Right kidney (tissue), 1 donor: ENCODE results near the gene PRICKLE1.

Source experiments
- DNase-seq: peaks from one replicate; pipeline ENCODE4 v3.0.0-alpha.2; 2016

PRICKLE1 gene

DNA sequence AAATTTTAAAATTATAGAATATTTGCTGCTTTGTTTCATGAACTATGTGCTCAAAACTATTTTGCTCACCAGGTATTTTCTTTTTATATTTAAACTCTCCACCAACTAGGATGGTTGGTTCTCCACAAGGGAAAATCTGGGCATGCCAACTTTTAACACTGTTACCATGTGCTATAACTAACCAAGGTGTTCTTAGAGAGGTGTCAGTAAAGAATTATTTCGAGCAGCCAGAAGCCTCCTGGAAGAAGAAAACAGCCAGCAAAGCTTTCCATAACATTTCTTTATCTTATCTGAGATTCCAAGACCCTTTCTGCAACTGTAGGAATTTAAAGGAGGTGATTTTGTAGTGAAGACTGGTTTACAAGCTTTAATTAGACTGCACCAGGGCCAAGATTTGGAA lies 97.3 kb downstream of the PRICKLE1 start:
- no peak for DNase-seq

DNA sequence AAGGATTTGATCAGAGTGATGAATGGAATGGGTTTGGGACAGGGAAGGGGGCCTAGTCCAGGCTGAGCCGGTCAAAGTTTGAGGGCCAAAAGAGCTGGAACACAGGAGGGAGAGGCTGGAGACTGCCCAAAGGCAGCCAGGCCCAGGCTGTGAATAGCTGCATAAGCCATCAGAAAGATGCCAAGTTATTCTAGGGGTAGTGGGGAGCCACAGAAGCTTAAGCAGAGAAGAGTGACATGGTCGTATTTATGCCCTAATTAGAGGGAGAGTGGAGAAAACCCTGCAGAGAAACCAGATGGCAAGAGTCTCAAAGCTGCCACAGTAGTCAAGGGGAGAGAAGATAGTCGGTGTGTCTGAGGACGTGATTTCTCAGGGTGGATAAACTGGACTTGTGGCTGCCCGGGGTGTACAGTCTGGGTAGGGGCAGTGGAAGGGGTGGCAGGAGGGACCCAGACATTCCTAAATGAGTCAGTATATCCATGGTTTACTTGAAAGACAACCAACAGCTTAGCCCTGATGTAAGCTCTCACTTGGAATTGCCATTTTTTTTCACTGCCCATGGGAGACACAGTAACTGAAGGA lies 99.2 kb downstream of the PRICKLE1 start:
- DNase-seq: no peak

DNA sequence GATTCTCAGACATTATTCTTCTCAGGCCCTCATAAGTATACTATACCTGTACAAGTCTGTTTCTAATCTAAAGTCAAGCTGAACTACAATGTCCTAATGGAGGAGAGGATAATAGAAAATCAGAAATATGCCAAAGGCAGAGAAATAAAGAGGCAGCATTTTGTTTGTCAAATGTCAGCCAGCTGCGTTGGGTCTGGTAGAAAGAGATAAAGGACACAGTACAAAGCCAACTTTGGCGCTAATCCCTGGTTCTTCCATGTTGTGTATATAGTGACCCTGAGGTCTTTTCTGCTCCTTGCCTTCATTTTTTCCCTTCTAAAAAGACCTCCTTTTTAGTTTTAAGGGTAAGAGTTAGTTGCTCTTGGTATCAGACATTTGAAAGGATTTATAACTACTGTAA lies 103.1 kb downstream of the PRICKLE1 start:
- no peak for DNase-seq

DNA sequence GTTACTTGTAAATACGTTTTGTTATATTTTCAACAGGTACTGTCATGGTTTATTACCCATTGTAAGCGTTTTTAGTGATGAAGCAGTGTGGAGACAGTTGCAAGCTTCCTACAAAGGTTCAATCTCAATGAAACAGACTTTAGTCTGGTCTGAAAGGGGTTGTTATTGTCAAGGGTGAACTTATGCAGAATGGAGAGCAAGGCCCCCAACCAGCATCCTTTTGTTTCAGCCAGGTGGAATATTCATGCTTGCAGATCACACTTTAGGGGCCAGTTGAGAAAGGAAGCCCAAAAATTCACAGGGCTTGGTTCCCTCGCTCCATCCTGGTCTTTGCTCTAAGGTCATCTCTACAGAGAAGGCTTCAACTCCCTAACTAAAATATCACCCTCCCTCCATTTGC lies 103.7 kb downstream of the PRICKLE1 start:
- no peak for DNase-seq

DNA sequence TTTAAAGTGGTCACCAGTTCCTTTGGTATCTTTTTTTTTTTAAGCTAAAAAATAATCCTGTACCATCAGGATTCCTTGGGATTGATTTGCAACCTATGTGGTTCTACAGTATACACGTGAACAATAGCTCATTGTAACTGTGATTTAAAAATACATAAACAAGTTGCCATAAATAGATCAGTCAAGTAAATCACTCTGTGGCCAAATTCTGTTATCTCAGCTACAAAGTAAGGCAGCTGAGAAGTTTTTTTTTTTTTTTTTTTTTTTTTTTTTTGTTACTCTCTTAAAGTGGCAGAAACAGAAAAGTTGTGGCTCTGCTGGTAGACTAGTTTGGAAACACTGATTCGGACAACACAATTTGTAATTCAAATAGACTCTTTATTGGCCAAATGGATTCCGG lies 104.5 kb downstream of the PRICKLE1 start:
- DNase-seq: no peak

DNA sequence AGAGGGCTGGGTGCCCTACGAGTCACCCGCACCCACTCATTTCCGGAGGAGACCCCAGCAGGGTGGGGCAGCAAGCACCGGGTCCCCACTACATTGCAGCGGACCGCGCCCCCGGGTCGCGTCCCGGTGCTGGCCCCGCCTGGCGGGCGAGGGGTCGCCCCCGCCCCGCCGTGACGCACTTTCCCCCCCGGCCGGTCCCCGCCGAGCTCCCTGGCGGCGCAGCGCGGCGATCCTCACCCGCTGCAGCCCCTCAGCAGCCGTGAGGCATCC lies 106.1 kb downstream of the PRICKLE1 start:
- no peak for DNase-seq

DNA sequence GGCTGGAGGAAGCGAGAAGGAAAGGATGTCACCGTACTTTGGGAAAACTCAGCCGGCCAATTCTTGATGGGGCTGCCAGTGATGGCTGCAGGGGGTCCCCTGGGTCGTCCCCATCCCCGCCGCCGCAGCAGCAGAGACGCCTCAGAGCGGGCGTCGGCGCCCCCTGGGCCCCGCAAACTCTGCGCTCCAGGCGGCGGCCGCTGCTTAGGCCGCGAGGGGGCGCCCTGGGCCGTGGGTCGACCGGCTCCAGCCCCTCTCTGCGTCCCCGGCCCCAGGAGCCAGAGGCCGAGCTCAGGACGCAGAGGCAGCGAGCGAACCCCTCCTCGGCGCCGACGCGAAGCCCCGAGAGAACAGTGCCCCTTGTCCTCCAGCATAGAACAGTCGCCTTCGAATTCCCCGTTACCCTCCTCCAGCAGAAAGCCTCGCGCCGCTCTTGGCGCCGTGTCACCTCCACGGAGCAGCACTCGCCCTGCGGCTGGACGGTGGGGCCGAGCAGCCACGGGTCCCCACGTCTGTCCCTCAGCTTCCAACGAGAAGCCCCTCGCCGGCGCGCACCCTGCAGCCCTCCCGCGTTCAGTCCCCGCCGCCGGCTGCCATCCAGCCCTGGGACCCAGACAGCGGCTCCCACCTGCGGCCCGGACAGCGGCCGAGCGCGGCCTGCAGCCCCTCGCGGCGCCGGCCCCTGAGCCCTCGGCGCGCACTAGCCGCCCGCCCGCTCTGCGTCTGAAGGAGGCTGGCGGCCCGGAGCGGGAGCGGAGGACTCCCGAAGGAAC lies 106.6 kb downstream of the PRICKLE1 start:
- peak; percentile 98 for DNase-seq

DNA sequence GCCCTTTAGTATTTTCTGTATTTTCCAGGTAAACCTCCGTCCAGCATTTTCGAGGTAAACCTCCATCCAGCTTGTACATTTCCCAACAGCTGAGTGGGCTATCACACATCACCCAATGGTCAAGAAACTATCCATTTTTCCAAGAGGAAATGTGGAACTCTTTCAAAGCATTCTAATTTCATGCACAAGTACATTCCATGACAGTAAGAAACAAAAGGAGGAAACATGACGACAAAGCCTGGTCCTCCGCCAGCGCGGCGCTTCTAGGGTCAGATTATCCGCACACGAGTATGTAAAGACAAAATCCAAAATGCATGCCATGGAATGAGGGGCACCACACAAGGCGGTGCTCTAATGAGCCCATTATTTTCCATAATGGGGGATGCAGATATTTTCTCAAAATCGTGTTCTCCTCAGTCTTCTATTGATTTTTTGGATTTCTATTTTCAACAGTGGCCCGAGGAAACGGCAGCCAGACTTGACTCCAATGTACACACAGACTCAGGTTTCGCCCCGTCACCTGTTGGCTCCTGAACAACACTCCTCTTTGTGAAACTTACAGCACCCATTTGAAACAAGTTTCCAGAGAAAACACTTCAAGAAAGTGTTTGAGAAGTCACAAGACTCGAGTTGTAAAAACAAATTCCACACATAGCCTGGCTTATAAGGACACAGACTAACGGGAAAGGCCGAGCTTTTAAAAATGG lies 107.4 kb downstream of the PRICKLE1 start:
- DNase-seq: no peak

DNA sequence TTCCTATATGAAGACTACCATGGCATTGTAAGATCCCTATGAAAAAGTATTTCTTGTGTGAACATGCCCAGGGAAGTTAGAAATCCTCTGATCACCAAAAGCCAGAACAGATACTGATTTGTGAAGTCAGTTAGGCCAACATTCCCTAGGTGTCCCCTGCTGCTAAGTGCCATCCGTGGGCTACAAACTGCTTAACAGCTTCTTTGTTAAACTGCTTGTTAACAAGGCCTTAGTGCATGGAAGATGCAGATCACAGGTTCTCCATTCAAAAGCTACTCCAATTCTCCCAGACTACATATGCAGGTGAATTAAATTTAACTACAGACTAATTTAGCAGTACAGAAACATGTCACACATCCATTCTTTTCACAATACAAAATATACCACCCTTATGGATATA lies 108.2 kb downstream of the PRICKLE1 start:
- DNase-seq: no peak

DNA sequence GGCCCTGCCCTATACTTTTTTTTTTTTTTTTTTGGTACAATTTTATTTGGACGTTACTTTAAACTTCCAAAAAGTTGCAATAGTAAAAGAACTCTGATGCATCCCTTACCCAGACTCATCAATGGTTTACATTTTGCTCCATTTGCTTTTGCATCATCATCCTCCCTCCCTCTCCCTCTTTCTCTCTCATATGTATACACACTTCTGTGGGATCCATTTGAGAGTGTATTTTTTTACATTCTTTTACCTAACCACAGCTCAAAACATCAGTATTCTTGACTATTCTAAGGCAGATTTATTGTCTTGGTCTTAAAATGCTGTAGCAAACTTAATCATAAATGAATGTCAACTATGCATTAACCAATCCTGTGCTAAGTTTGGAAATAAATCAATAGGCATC lies 111.6 kb downstream of the PRICKLE1 start:
- DNase-seq: no peak

DNA sequence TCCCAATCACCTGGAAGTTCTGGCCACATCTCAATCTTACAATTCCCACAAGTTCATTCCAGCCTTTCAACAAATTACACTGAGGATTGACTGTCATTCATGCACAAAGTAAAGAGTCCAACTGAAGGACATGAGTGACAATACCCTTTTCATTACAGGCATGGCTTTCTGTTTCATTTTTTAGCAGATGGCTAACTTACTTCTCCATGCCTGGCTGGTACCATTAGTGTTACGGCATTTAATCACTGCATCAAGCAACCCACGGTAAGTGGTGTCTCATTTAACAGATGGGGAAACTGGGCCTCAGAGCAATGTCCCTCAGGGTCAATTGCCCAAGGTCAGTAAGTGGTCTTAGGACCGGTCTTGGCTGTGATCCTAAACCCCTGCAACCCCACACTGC lies 114.4 kb downstream of the PRICKLE1 start:
- DNase-seq: no peak

DNA sequence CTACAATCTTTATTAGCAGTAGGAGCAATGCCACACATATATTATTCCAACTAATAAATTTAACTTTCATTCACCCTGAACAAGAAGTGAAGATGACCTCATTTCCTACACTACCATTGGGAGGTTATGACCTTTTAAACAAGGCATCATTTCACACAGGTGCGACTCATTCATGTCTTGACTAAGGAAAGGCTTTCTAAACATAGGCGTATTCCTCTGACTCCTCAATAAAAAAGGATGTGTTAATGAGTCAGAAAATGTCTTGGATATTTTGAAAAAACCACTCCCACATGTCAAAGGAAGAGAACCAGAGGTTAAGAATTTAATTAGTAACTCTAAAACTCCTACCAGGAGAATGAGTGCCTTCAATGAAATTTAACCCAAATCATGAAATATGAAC lies 115.2 kb downstream of the PRICKLE1 start:
- no peak for DNase-seq

DNA sequence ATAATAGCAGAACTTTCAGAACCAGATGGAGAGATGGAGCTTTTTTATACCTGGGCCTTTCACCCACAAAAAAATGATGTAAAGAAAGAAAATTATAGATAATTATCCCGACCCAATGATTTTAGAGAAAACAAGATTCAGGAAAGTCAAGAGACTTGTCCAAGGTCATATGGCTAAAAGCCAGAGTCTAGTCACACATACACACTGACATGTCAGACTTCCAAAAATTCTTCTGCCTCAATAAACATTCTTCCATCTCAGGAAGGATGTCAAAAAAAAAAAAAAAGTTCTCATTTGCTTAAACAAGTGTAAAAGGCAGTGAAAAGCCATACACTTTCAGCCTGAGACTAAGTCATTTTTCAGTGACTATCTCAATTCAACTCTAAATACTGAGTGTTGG lies 116.0 kb downstream of the PRICKLE1 start:
- no peak for DNase-seq

DNA sequence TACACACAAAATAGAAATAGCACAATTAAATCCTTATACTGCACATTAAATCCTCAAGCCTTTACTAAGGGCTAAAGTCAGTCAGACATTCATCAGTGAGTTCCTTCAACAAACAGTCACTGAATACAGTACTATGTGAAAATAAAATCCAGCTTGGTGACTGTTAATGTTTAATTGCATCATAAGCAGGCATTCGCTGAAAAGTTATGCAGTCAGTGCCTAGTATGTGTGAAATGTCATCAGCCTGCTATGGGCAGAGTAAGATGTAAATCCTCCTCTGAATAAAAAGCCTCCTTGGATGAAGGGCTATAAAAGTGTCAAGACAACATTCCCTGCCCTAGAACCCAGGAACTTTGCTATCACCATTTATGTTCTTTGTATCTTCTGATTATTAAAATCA lies 116.4 kb downstream of the PRICKLE1 start:
- no peak for DNase-seq

DNA sequence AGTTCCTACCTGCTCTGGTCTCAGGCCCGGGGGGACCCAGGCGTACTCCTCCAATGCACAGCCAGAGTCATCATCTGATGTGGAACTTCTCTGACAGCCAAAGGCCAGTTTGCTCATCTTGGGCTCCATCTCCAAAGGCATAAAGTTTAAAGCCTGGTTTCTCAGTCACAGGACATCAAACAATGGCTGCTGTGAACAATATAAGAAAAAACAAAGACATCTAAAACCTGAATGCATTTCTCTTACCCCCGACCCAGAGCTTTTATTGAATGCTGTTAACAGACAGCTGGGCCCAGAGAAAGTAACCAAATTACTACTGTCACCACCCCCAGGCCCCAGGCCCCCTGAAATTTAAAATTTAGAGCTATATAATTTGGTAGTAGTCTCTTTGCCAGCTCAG lies 117.2 kb downstream of the PRICKLE1 start:
- no peak for DNase-seq

DNA sequence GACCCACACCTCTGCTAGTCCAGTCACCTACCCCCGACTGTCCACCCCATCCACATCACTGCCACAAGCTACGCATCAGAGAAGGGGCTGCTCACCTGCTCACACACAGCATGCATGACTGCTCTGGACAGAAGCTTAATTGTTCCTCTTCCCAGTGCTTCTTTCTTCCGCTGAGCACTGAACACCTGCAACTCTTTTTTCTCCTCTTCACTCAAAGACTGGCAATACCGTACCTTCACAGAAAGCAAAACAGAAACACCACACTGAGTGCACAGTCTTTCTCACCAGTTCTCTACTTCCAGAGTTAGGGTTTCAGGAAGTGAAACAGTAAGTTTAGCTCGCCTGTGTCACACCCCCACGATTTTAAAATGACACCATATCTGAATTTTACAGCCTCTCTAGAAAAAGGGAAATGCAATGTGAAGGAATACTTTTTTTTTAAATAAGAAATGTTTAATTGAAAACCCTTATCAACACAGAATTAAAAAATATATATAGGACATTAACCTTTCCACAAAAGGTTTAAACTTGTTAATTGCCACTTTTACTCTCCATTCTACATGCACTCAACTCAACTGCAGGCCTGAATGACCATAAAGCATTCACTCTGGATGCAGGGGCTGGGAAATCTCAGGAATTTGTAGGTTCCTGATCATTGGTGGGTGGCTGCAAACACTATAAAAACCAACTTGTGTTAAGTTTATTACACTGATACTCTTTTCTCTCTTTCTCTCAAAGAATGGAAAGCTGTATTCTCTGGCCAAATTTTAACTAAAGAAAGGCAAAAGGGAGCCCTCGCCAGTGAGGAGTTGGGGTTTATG lies 120.0 kb downstream of the PRICKLE1 start:
- no peak for DNase-seq

DNA sequence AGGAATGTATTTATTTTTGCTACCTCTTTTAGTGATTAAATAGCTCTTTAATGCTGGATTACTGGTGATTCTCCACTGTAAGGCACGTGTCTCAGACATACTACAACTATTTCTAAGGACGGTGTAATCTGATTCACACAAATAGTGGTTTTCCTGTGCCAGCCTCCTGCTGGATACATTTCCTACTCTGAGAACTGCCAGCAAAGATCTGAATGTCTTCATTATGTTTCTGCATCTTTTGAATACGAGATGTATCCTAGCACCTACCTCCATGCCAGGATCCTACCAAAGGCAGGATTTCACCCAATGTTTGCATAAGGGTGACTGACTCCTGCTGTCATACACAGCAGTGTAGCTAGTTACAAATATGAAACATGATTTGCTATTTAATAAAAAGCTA lies 120.6 kb downstream of the PRICKLE1 start:
- no peak for DNase-seq

DNA sequence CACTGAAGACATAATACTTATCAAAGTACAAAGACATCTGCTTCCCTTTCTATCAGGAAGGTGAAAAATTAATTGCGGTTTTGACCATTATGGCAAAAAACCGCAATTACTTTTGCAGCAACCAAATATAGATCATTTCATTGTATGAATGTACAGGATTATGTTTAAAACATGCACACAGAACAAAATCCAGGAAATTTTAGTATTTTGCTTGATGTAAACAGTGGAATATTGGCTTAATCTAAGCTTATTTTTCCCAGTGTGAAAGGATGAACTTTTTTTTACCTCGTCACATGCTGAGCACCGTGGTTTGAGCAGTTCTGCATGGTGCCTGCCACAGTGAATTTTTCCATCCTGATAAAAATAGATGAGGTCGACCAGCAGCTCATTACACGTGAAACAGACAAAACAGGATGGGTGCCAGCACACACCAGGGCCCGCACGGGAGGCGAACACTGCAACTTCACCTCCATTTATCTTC lies 121.2 kb downstream of the PRICKLE1 start:
- no peak for DNase-seq

DNA sequence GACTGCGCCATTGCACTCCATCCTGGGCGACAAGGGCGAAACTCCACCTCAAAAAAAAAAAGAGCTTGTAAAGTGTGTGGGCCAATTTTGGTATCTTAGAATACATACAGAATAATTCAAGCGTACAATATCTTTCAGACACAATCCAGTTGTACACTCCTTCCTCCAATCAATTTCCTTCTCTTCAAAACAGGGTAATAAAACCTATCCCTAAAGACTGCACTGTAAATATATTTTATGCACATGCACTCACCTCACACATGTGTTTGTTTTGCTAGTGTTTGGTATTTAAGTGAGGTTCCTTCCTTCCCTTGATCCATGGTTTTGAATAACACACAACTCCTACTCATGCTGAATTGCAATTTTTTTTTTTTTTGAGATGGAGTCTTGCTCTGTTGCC lies 125.9 kb downstream of the PRICKLE1 start:
- no peak for DNase-seq

DNA sequence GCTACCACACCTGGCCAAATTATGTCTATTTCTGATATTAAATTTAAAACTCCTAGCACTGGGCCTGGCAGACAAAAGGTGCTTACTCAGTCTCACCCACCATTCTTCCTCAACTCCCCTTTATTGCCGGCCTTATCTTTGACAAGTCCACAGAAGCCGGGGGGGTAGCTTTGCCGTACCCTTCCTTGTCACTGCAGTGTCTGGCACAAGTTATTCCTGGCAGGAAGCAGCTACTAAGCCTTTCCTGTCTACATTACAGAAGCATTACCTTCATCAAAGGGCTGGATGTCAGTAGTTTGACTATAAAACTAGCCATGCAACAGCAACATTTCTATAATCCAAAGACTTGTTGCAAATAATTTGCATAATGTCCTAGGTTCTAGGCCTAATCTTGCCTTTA lies 127.1 kb downstream of the PRICKLE1 start:
- DNase-seq: no peak

DNA sequence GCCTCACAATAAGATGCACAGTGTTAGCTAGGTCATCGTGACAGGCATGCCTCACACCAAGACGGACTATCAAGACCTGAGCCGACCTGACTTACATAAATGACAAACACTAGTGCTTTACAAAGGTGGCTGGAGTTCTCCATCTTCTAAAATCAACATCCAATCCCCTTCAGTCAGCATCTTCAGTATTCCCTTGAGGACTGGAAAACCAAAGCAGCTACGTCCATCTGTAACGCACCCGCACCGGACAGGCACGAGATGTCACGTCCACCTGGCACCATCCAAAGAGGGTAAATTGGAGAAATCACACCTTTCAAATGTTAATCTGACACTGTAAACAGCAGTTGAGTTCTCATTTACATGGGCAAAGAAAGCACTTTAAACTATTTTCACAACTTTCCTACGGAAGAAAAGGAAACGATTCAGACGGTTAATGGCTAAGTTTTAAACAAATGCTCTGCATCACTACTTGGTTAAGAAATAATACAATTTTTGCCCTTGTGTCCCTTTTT lies 130.2 kb downstream of the PRICKLE1 start:
- DNase-seq: no peak

DNA sequence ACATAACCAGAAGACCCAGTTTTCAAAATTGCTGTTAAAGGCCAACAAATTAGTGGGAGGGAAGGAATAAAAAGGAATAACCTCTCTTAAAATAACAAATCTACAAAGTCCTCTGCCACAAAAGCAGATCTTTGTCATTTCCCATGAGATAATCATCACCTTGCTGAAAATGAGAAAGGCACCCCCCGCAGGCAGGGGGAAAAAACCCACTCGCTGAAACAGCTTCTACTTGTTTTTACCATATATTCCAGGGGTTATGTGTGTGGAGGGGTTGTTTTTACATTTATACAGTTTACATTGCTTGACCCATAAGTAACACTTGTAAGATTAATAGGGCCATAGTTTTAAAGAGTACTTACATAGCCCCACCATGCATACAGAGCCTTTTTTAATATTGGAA lies 131.0 kb downstream of the PRICKLE1 start:
- DNase-seq: no peak

DNA sequence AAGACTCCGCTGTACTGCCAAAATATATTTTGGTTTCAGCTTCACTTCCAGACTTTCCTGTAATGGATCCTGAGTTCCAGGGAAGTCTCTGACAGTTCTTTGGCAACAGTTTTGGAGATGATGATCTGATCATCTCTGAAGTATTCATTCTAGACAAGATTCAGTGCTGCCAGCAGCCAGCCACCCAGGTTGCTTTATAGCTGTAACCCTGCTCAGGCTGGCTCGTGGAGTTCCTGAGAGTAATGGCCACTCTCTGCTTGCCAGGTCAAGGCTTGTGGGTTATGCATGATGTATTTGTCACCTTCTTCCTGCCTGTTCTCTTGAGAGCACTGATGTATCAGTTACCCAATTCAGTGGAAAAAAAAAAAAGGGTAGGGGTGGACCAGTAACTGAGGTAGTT lies 139.3 kb downstream of the PRICKLE1 start:
- no peak for DNase-seq
